ENCODE measurements around the gene SFI1.
A peak's percentile ranks its signal among the peaks of the same experiment; 100 is the strongest.

Gene SFI1

GRCh38 chr22:31496007-31496734 lies at the start of gene SFI1:
Gene SFI1 (plus strand): TSS chr22:31496536. CDS start chr22:31508285, 11,749 bp downstream.
- TF ChIP-seq CTCF (conservative IDR thresholded peaks at IDR 0.05; ENCODE audit: low read length) = peak; percentile 23
- DNase-seq (ENCODE audit: low read depth) = peak; percentile 86

GRCh38 chr22:31446767-31447166 lies 49.6 kb upstream of the SFI1 start:
- no peak for DNase-seq (ENCODE audit: low read depth)
- no peak overlapping the region for H3K4me3 ChIP-seq (ENCODE audit: low read length)
- no peak for TF ChIP-seq CTCF (conservative IDR thresholded peaks at IDR 0.05; ENCODE audit: low read length)

More at GRCh38 chr22:31496007-31496734, at the start of gene SFI1:
- peak within 1 kb of the TSS; percentile 94 for H3K4me3 ChIP-seq (ENCODE audit: low read length)

- no peak for DNase-seq (ENCODE audit: low read depth)
- TF ChIP-seq CTCF (conservative IDR thresholded peaks at IDR 0.05; ENCODE audit: low read length) = no peak
- no peak overlapping the region for H3K4me3 ChIP-seq (ENCODE audit: low read length)
These were observed 49.0 kb upstream of the SFI1 start for GRCh38 chr22:31447337-31447736.

- no peak overlapping the region for H3K4me3 ChIP-seq (ENCODE audit: low read length)
- peak; percentile 17 for DNase-seq (ENCODE audit: low read depth)
- TF ChIP-seq CTCF (conservative IDR thresholded peaks at IDR 0.05; ENCODE audit: low read length) = no peak
These were observed 48.0 kb upstream of the SFI1 start for GRCh38 chr22:31448382-31448781.

GRCh38 chr22:31449506-31449905 lies 46.8 kb upstream of the SFI1 start:
- TF ChIP-seq CTCF (conservative IDR thresholded peaks at IDR 0.05; ENCODE audit: low read length) = no peak
- peak; percentile 44 for DNase-seq (ENCODE audit: low read depth)
- no peak overlapping the region for H3K4me3 ChIP-seq (ENCODE audit: low read length)

- peak; percentile 68 for TF ChIP-seq CTCF (conservative IDR thresholded peaks at IDR 0.05; ENCODE audit: low read length)
- H3K4me3 ChIP-seq (ENCODE audit: low read length) = no peak overlapping the region
- peak; percentile 54 for DNase-seq (ENCODE audit: low read depth)
These were observed 44.4 kb upstream of the SFI1 start for GRCh38 chr22:31451709-31452571.
